GM08714 (cell line): ENCODE measurements around the gene ALDH1A1.

Source experiments
- H3K4me3 ChIP-seq: fragments of 200-500 bp; sonication (Bioruptor generic); 2 replicates; pipeline ENCODE4 v1.5.1; 2014; ENCODE audit warnings: mild to moderate bottlenecking, low read length, inconsistent platforms
- ZNF274 ChIP-seq: IDR thresholded peaks from 2 replicates; pipeline ENCODE4 v1.6.1; 2012; ENCODE audit warnings: mild to moderate bottlenecking, low read depth, low read length

The ALDH1A1 gene

DNA sequence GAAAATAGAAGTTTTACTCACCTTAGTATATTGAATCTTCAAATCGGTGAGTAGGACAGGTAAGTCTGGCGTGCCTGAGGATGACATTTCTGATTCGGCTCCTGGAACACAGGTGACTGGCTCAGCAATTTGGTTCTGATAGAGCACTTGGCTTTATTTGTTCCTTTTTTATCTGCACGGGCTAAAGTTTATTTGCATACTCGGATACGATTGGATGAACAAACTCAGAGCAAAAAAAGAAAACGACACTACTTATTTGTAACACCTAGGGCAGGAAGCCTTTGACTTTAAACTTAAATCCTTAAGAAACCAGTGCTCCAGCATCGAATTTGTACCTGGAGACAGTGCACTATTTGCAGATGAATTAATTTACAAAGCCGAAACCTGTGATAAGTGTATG lies at the start of gene ALDH1A1:
Gene ALDH1A1, minus strand, starts transcription at position 140 of the 400 bp plus-strand sequence. Its CDS starts 53 bp downstream, at position 87.
- TF ChIP-seq ZNF274, result no peak
- H3K4me3 ChIP-seq, result no peak within 1 kb of the TSS

DNA sequence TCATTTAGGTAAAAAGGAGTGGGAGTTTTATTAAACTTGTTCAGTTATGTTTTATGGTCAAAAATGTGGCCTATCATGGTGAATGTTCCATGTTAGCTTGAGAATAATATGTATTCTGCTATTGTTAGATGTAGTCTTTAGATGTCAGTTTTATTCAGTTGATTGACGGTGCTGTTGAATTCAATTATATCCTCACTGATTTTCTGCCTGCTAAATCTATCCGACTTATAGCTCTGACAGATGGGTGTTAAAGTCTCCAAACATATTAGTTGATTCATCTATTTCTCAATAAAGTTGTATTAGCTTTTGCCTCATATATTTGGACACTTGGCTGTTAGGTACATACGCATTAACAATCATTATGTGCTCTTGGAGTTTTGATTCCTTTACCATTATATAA lies 49.0 kb upstream of the ALDH1A1 start:
- no peak for TF ChIP-seq ZNF274
- no peak overlapping the region for H3K4me3 ChIP-seq

DNA sequence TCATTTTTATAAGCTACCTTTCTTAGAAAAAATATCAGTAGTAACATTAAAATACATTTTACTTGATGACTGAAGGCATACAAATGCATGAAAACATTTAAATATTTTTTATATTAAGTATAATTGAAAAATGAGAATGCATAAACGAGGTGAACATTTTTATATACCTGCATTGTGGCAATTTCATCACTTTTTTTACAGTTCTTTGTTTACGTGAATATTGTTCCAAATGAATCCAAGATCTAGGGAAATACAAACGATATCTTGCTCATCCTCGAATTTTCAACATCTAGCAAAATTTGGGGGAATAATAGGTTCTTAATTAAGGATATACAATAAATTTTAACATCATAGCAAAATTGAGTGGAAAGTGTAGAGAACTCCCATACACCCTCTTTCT lies 45.5 kb upstream of the ALDH1A1 start:
- H3K4me3 ChIP-seq, result no peak overlapping the region
- no peak for TF ChIP-seq ZNF274

DNA sequence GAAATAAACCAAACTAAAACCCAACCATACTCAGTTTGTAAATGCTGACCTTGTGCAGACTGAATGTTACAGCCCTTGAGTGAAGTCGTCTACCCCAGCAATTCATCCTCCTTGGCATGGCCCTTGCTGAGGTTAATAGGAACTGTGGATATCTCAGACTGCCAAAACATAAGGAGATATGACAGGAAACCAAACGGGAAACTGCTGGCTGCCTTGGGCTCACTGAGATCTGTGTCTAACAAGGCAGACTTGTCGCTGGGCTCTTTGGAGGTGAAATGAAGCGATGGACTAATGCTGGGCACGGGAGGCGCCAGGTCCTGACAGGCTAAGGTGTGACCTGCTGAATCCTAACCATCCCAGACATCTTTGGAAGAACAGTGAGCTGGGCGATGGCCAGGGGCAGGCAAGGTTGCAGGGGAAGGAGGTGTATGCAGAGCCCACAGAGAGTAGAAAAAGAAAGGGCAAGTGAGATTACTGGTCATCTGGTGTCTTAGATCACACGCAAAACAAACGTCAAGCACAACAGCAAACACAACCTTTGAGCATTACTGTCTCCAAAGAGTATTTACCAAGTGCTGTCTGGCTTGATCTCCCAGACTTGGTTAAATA lies 44.6 kb upstream of the ALDH1A1 start:
- no peak overlapping the region for H3K4me3 ChIP-seq

DNA sequence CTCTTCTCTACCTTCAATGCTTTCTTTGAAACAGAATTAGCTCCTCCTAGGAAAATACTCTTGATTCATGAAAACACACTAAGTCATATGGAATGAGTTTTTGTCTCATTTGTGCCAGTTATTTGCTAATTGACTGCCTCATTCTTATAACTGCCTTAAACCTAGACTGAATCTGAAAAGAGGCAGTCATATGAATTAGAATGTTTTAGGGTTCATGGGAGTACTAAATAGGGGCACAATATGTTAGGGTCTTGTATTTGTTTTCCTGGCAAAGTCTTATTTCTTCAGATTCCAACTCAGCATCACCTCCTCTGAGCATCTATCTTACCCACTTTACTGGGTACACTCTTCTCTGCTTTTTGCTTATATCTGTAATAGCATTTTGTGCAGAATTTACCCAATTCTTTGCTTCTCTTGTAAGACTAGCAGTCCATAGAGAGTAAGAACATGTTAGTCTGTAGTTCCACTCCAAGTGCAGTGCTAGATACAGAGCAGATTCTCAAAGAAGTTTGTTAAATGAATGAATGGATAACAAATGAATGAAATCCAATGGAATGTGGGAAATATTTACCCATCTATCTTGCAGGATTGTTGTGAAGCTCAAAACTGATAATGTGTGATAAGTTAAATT lies 43.9 kb upstream of the ALDH1A1 start:
- no peak for TF ChIP-seq ZNF274
- no peak overlapping the region for H3K4me3 ChIP-seq

More for the DNA sequence above, 44.6 kb upstream of the ALDH1A1 start:
- TF ChIP-seq ZNF274, result no peak

DNA sequence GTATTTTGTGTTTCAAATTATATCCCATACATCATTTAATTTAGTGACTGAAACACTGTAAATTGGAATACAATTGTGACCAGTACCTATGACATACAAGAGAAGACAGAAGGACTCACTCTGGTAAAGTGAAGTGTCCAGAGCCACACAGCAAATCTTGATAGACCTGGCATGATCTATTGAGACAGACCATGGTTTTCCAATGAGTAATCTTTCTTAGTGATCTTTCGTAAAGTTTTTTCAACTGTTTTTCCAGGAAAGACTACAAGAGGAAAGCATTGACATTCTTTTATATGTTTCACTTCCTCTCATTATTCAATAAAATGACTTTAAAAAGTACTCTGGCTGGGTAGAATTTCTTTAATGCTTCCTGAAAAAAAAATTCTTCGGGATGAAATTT lies 43.3 kb upstream of the ALDH1A1 start:
- no peak for TF ChIP-seq ZNF274
- no peak overlapping the region for H3K4me3 ChIP-seq

DNA sequence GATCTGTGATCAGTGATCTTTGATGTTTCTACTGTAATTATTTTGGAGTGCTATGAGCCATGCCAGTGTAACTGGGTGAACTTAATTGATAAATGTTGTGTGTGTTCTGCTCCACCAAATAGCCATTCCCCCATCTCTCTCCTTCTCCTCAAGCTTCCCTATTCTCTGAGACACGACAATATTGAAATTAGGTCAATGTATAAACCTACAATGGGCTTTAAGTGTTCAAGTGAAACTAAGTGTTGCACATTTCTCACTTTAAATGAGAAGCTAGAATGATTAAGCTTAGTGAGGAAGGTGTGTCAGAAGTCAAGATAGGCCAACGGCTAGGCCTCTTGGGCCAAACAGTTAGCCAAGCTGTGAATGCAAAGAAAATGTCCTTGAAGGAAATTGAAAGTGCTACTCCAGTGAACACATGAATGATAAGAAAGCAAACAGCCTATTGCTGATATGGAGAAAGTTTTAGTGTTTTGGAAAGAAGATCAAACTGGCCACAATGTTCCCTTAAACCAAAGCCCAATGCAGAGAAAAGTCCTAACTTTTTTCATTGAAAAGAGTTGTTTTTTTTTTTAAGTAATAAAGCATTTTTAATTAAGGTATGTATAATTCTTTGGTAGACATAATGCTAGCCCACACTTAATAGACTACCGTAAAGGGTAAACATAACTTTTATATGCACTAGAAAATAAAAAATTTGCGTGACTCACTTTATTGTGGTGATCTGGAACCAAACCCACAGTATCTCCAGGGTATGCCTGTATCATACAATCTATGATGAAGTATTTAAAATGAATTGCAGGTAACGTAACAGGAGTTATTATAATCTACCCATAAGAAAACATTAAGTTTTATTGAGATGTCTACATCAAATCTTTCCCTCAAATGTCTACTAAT lies 42.5 kb upstream of the ALDH1A1 start:
- no peak for TF ChIP-seq ZNF274
- H3K4me3 ChIP-seq, result no peak overlapping the region

DNA sequence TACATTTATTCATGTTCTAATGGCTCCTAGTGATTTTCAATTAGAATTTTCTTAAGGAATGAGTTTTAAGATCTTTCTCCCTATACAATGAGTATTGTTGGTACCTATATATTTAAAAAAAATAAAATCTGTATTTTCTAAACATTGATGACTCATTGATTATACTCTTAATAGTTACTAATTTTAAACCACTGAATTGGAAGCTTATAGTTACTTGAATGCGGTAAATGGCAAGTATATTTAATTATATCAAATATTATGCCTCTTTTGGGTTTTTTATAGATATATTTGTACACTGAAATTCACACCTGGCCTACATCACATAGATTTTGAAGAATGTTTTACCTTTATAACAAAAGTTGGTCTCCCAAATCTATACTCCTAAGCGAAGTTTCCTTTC lies 38.9 kb upstream of the ALDH1A1 start:
- TF ChIP-seq ZNF274, result no peak
- H3K4me3 ChIP-seq, result no peak overlapping the region

DNA sequence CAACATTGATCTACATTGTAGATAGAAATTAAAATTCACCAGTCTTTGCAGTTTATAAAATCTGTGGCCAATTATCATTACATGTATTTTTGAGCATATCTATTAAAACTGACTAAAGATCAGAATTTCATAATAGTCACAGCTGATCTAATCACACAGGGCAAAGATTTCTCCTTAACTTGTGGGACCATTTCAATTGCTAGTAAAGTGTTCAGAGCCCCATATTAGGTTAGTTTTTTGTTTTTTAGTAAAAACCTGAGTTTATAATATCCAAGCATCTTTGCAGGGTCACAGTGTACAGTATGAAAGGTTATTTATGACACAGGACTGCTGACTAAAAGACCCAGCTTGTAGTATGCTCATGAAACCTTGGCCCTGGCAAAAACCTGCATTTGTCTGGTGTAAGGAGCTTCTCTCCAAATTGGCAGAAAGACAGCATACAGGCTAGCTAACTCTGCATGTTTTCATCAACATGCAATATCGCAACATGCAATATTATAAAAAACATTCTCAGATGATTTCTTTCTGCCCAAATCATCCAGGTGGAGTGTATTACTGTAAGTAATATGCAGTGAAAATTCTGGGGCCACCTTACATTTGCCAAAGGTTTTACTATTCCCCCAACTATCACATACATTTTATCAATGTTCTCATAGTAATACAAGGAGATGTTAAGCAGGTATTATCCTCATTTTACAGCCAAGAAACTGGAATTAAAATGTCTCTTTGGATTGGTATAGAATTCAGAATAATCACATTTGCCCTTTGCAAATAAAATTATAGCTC lies 37.7 kb upstream of the ALDH1A1 start:
- H3K4me3 ChIP-seq, result no peak overlapping the region
- TF ChIP-seq ZNF274, result no peak

DNA sequence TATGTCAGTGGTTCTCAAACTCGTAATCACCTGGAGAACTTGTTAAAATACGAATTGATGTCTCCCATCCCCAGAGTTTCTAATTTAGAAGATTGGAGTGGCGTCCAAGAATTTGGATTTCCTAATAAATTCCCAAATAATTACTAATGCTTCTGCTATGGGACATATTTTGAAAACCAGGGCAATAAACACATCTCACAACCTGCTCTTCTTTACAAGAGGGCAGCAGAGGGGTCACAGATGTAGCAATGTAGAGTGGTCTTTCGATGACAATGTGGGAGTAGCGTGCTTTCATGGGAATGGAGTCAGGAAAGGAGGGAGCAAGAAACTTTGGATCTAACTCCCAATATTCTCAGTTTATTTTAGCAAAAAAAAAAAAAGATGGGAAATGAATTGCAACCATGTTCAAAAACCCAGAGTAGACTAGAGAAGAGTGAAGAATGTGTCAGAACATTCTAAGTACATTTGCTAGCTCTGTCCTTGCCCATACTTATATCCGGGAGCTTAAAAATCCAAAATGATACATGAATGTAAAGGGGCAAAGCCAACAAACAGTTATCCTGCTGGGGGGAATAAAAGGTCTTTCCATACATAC lies 33.8 kb upstream of the ALDH1A1 start:
- no peak for TF ChIP-seq ZNF274
- H3K4me3 ChIP-seq, result no peak overlapping the region

DNA sequence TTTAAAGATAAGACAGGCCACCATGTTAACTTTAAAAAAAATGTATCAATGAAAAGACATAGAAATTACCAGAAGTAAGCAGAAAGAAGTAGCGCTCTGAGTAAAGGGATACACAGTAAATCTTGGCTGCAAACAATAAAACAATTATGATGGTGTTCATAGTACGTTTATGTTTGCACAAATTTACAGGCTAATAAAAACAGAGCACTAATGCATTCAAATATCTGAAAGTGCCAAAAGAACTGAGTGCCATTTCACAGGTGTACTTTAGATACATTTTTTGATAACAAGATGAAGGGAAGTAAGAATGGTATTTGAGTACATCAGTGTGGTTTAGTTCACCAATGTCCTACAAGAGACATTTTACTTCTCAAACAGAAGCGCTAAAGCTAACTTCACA lies 32.9 kb upstream of the ALDH1A1 start:
- no peak for TF ChIP-seq ZNF274

DNA sequence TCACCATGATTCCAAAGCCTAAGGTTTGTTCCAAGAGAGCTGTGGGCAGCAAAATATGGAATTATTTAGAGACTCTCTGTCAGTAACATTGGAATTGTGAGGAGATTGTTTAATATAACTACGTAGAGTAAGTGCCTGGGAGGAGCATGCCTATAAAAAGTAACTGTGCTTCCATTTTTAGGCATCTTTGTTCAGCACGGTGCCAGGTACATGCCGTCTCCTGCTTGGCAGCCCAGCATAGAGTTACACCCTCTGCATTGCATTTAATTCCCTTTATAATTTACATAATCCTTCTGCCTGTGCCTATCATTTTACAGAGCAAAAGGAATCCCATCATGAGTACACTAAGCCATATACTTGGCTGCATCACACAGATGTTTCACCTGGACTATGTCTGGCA lies 32.1 kb upstream of the ALDH1A1 start:
- no peak for TF ChIP-seq ZNF274
- H3K4me3 ChIP-seq, result no peak overlapping the region

More for the DNA sequence above, 32.9 kb upstream of the ALDH1A1 start:
- no peak overlapping the region for H3K4me3 ChIP-seq

DNA sequence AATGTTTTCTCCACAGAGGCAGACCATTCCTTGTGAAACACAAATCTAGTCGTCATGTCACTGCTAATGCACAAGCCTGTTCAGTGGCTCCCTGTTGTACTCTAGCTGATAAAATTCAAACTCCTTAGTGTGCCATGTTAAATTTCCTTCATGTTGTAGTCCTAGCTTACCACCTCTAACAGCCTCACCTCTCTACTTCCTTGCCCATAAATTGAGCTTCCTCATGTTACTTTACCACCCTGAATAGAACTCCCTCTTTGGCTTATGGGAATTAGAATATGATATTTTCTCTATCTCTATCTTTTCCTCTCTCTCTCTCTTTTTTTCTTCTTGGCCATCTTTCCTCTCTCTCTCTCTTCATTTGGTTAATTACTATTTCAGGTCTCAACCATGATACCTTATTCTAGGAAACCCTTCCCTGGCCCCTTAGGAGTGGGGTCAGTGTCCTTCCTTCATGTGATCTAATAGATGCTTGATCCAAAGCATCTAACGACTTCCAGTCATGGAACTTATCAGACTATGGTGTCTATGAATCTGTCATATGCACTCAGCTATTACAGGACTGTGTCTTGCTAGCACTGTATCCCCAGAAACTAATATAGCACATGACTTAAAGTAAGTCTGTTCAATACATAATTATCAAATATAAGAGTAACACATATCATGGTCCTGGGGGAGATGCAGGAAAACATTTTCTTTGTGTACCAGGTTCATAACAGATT lies 31.5 kb upstream of the ALDH1A1 start:
- H3K4me3 ChIP-seq, result no peak overlapping the region
- no peak for TF ChIP-seq ZNF274
